ENCODE measurements around the gene KCNE1.
A peak's percentile ranks its signal among the peaks of the same experiment; 100 is the strongest.

Gene KCNE1

GRCh38 chr21:34554227-34554626 lies 42.2 kb upstream of the KCNE1 start:
- no peak for DNase-seq (ENCODE audit: low spot score)
- Histone ChIP-seq H3K4me3 (no peak overlapping the region), H3K27ac (no peak overlapping the region)
- TF ChIP-seq CTCF (IDR thresholded peaks at IDR 0.05): no peak

GRCh38 chr21:34553151-34553952 lies 41.3 kb upstream of the KCNE1 start:
- TF ChIP-seq CTCF (IDR thresholded peaks at IDR 0.05): no peak
- no peak for DNase-seq (ENCODE audit: low spot score)
- Histone ChIP-seq H3K4me3 (no peak overlapping the region), H3K27ac (peak overlapping the region in 1 of 2 donors; percentile 56)

- no peak for DNase-seq (ENCODE audit: low spot score)
- Histone ChIP-seq H3K27ac (peak overlapping the region in 1 of 2 donors; percentile 56), H3K4me3 (no peak overlapping the region)
- TF ChIP-seq CTCF (IDR thresholded peaks at IDR 0.05): no peak
Observed at GRCh38 chr21:34552360-34553098, 40.5 kb upstream of the KCNE1 start.

- H3K4me3 ChIP-seq: no peak overlapping the region
- TF ChIP-seq CTCF (IDR thresholded peaks at IDR 0.05): no peak
- DNase-seq (ENCODE audit: low spot score): no peak
- H3K27ac ChIP-seq: no peak overlapping the region
Observed at GRCh38 chr21:34550182-34550799, 38.3 kb upstream of the KCNE1 start.

GRCh38 chr21:34548781-34549376 lies 36.9 kb upstream of the KCNE1 start:
- no peak for TF ChIP-seq CTCF (IDR thresholded peaks at IDR 0.05)
- Histone ChIP-seq H3K27ac (no peak overlapping the region), H3K4me3 (no peak overlapping the region)
- no peak for DNase-seq (ENCODE audit: low spot score)

GRCh38 chr21:34546542-34546941 lies 34.5 kb upstream of the KCNE1 start:
- peak overlapping the region in 1 of 2 donors; percentile 2 for H3K27ac ChIP-seq
- no peak for TF ChIP-seq CTCF (IDR thresholded peaks at IDR 0.05)
- H3K4me3 ChIP-seq: no peak overlapping the region
- no peak for DNase-seq (ENCODE audit: low spot score)

All from coronary artery (tissue), 2 donors.